Measurements from ENCODE around the gene SHKBP1.

The SHKBP1 gene

DNA sequence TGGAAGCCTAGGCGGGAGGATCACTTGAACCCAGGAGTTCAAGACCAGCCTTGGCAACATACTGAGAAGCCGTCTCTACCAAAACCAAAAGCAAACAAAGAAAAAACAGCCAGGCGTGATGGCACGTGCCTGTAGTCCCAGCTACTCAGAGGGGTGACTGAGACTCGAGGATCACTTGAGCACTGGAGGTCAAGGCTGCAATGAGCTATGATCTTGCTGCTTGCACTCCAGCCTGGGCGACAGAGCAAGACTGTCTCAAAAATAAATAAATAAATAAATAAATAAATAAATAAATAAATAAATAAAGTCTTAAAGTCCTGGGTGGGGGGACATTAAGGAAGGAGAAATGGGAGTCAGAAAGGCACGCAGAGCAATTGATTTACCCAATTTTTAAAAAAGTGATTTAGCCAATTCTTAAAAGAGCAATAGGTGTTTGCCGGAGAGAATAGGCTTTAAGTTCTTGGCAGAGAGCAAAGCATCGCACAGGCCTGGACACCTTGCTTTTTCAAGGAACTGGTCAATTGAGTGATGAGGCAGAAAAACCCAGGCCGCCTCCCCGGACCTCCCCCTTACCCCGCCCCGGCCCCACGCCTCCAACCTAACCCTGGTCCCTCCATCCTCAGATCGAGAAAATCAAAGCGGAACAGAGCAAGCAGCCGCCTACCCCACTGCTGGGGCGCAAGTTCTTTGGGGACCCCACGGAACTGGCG, 9.5 kb upstream of the SHKBP1 start:
- H3K4me1 ChIP-seq (ENCODE audit: control insufficient read depth, low read depth, low read length) = peaks cover 2% of the 10 kb centered on the region
- no peak overlapping the region for H4K8ac ChIP-seq (ENCODE audit: low read depth, low read length)
- peaks cover 26% of the 10 kb centered on the region for H3K27me3 ChIP-seq (ENCODE audit: insufficient read depth, low read length, poor library complexity)
- peak overlapping the region; percentile 18 for H3K4ac ChIP-seq (ENCODE audit: low read depth, low read length)
- no peaks in the 10 kb centered on the region for H3K79me2 ChIP-seq (ENCODE audit: control insufficient read depth, insufficient read depth, low read length)
- no peak overlapping the region for H4K5ac ChIP-seq (ENCODE audit: low read length)
- H3K18ac ChIP-seq (ENCODE audit: low read length) = no peak overlapping the region
- no peaks in the 10 kb centered on the region for H3K36me3 ChIP-seq (ENCODE audit: control insufficient read depth, insufficient read depth, low read length)
- no CpG with 5 or more reads among the region's 20 CpGs for WGBS (ENCODE audit: extremely low coverage, insufficient coverage, low lambda C conversion rate)
- H3K4me3 ChIP-seq (ENCODE audit: low read length) = no peak overlapping the region
- no peaks in the 10 kb centered on the region for H3K79me1 ChIP-seq (ENCODE audit: low read length)
- H2AK5ac ChIP-seq (ENCODE audit: low read length) = no peak overlapping the region
- H3K9ac ChIP-seq (ENCODE audit: low read length) = no peak overlapping the region
- H3K56ac ChIP-seq (ENCODE audit: low read length) = no peak overlapping the region
- H2BK5ac ChIP-seq (ENCODE audit: low read length) = no peak overlapping the region
- H3K27ac ChIP-seq (ENCODE audit: low read depth, low read length) = no peak overlapping the region
- no peak overlapping the region for H2BK15ac ChIP-seq (replicated peaks; ENCODE audit: low read depth)
- H2BK120ac ChIP-seq (ENCODE audit: low read depth, low read length) = no peak overlapping the region
- H3K4me2 ChIP-seq (ENCODE audit: low read length) = no peak overlapping the region
- DNase-seq = no peak
- no peak overlapping the region for H3K23ac ChIP-seq (ENCODE audit: low read length)

- no peaks in the 10 kb centered on the region for H3K79me2 ChIP-seq (ENCODE audit: control insufficient read depth, insufficient read depth, low read length)
- no peaks in the 10 kb centered on the region for H3K36me3 ChIP-seq (ENCODE audit: control insufficient read depth, insufficient read depth, low read length)
- peak overlapping the region; percentile 18 for H3K4ac ChIP-seq (ENCODE audit: low read depth, low read length)
- H2AK5ac ChIP-seq (ENCODE audit: low read length) = no peak overlapping the region
- peaks cover 26% of the 10 kb centered on the region for H3K27me3 ChIP-seq (ENCODE audit: insufficient read depth, low read length, poor library complexity)
- H3K4me3 ChIP-seq (ENCODE audit: low read length) = no peak overlapping the region
- H3K27ac ChIP-seq (ENCODE audit: low read depth, low read length) = no peak overlapping the region
- peaks cover 2% of the 10 kb centered on the region for H3K4me1 ChIP-seq (ENCODE audit: control insufficient read depth, low read depth, low read length)
- H2BK120ac ChIP-seq (ENCODE audit: low read depth, low read length) = no peak overlapping the region
- no peak overlapping the region for H3K56ac ChIP-seq (ENCODE audit: low read length)
- no peak overlapping the region for H4K5ac ChIP-seq (ENCODE audit: low read length)
- no peak overlapping the region for H4K8ac ChIP-seq (ENCODE audit: low read depth, low read length)
- H3K18ac ChIP-seq (ENCODE audit: low read length) = no peak overlapping the region
- H2BK5ac ChIP-seq (ENCODE audit: low read length) = no peak overlapping the region
- H3K9ac ChIP-seq (ENCODE audit: low read length) = no peak overlapping the region
- H3K4me2 ChIP-seq (ENCODE audit: low read length) = no peak overlapping the region
- no peak for DNase-seq
- H3K79me1 ChIP-seq (ENCODE audit: low read length) = no peaks in the 10 kb centered on the region
- H3K23ac ChIP-seq (ENCODE audit: low read length) = no peak overlapping the region
- no CpG with 5 or more reads among the region's 70 CpGs for WGBS (ENCODE audit: extremely low coverage, insufficient coverage, low lambda C conversion rate)
- H2BK15ac ChIP-seq (replicated peaks; ENCODE audit: low read depth) = no peak overlapping the region
Observed at GRCh38 chr19:40567750-40568494, 8.8 kb upstream of the SHKBP1 start.

- H3K23ac ChIP-seq (ENCODE audit: low read length) = no peak overlapping the region
- H3K4me1 ChIP-seq (ENCODE audit: control insufficient read depth, low read depth, low read length) = peaks cover 3% of the 10 kb centered on the region
- no peaks in the 10 kb centered on the region for H3K79me2 ChIP-seq (ENCODE audit: control insufficient read depth, insufficient read depth, low read length)
- no peak overlapping the region for H2BK5ac ChIP-seq (ENCODE audit: low read length)
- H2BK120ac ChIP-seq (ENCODE audit: low read depth, low read length) = no peak overlapping the region
- H3K18ac ChIP-seq (ENCODE audit: low read length) = peak overlapping the region; percentile 15
- WGBS (ENCODE audit: extremely low coverage, insufficient coverage, low lambda C conversion rate) = no CpG with 5 or more reads among the region's 53 CpGs
- H3K4ac ChIP-seq (ENCODE audit: low read depth, low read length) = no peak overlapping the region
- peaks cover 26% of the 10 kb centered on the region for H3K27me3 ChIP-seq (ENCODE audit: insufficient read depth, low read length, poor library complexity)
- peak overlapping the region; percentile 78 for H3K9ac ChIP-seq (ENCODE audit: low read length)
- no peak overlapping the region for H3K4me3 ChIP-seq (ENCODE audit: low read length)
- no peak overlapping the region for H4K5ac ChIP-seq (ENCODE audit: low read length)
- H3K27ac ChIP-seq (ENCODE audit: low read depth, low read length) = no peak overlapping the region
- no peaks in the 10 kb centered on the region for H3K79me1 ChIP-seq (ENCODE audit: low read length)
- no peaks in the 10 kb centered on the region for H3K36me3 ChIP-seq (ENCODE audit: control insufficient read depth, insufficient read depth, low read length)
- H3K56ac ChIP-seq (ENCODE audit: low read length) = peak overlapping the region; percentile 96
- H2BK15ac ChIP-seq (replicated peaks; ENCODE audit: low read depth) = no peak overlapping the region
- DNase-seq = peak; percentile 100
- H2AK5ac ChIP-seq (ENCODE audit: low read length) = no peak overlapping the region
- H3K4me2 ChIP-seq (ENCODE audit: low read length) = peak overlapping the region; percentile 80
- no peak overlapping the region for H4K8ac ChIP-seq (ENCODE audit: low read depth, low read length)
Observed at GRCh38 chr19:40570313-40571004, 6.2 kb upstream of the SHKBP1 start.

DNA sequence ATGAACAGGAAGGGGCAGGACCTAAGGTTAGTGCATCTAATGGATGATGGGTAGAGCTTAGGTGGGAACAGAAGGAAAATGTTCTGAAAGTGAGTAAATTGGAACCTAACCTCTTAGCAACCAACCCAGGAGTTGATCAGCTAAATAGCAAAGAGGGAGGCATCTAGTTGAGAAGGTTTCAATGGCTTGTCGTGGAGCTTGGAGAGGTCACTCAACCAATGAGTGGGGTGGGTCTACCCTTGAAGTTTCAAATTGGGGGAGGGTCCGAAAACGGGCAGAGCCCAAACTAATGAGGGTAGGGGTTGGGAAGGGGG, 5.7 kb upstream of the SHKBP1 start:
- Histone ChIP-seq H2AK5ac (ENCODE audit: low read length) (no peak overlapping the region), H3K36me3 (ENCODE audit: control insufficient read depth, insufficient read depth, low read length) (no peaks in the 10 kb centered on the region), H3K4me2 (ENCODE audit: low read length) (no peak overlapping the region), H4K8ac (ENCODE audit: low read depth, low read length) (no peak overlapping the region), H2BK5ac (ENCODE audit: low read length) (no peak overlapping the region), H3K27me3 (ENCODE audit: insufficient read depth, low read length, poor library complexity) (peaks cover 26% of the 10 kb centered on the region), H3K4me1 (ENCODE audit: control insufficient read depth, low read depth, low read length) (peaks cover 3% of the 10 kb centered on the region), H3K79me2 (ENCODE audit: control insufficient read depth, insufficient read depth, low read length) (no peaks in the 10 kb centered on the region), H3K27ac (ENCODE audit: low read depth, low read length) (no peak overlapping the region), H4K5ac (ENCODE audit: low read length) (no peak overlapping the region), H3K9ac (ENCODE audit: low read length) (no peak overlapping the region), H2BK120ac (ENCODE audit: low read depth, low read length) (no peak overlapping the region), H2BK15ac (replicated peaks; ENCODE audit: low read depth) (no peak overlapping the region), H3K56ac (ENCODE audit: low read length) (no peak overlapping the region), H3K23ac (ENCODE audit: low read length) (no peak overlapping the region), H3K79me1 (ENCODE audit: low read length) (no peaks in the 10 kb centered on the region), H3K18ac (ENCODE audit: low read length) (no peak overlapping the region), H3K4me3 (ENCODE audit: low read length) (no peak overlapping the region), H3K4ac (ENCODE audit: low read depth, low read length) (no peak overlapping the region)
- no peak for DNase-seq
- WGBS (ENCODE audit: extremely low coverage, insufficient coverage, low lambda C conversion rate) = no CpG with 5 or more reads among the region's 3 CpGs

- Histone ChIP-seq H4K8ac (ENCODE audit: low read depth, low read length) (no peak overlapping the region), H3K79me2 (ENCODE audit: control insufficient read depth, insufficient read depth, low read length) (no peaks in the 10 kb centered on the region), H2BK5ac (ENCODE audit: low read length) (no peak overlapping the region), H2BK120ac (ENCODE audit: low read depth, low read length) (no peak overlapping the region), H3K18ac (ENCODE audit: low read length) (no peak overlapping the region), H3K4ac (ENCODE audit: low read depth, low read length) (no peak overlapping the region), H2AK5ac (ENCODE audit: low read length) (no peak overlapping the region), H3K4me1 (ENCODE audit: control insufficient read depth, low read depth, low read length) (peaks cover 3% of the 10 kb centered on the region), H4K5ac (ENCODE audit: low read length) (no peak overlapping the region), H3K36me3 (ENCODE audit: control insufficient read depth, insufficient read depth, low read length) (no peaks in the 10 kb centered on the region), H3K23ac (ENCODE audit: low read length) (no peak overlapping the region), H3K56ac (ENCODE audit: low read length) (no peak overlapping the region), H3K4me2 (ENCODE audit: low read length) (no peak overlapping the region), H3K27ac (ENCODE audit: low read depth, low read length) (no peak overlapping the region), H3K79me1 (ENCODE audit: low read length) (no peaks in the 10 kb centered on the region), H3K27me3 (ENCODE audit: insufficient read depth, low read length, poor library complexity) (peaks cover 24% of the 10 kb centered on the region), H3K4me3 (ENCODE audit: low read length) (no peak overlapping the region), H2BK15ac (replicated peaks; ENCODE audit: low read depth) (no peak overlapping the region), H3K9ac (ENCODE audit: low read length) (no peak overlapping the region)
- WGBS (ENCODE audit: extremely low coverage, insufficient coverage, low lambda C conversion rate) = no CpG with 5 or more reads among the region's 10 CpGs
- no peak for DNase-seq
Observed at GRCh38 chr19:40571831-40572495, 4.7 kb upstream of the SHKBP1 start.

Data from mesendoderm (in vitro differentiated cells).